A549 treated with CORT108297 at 1 μM for 4 hours (cell line): ENCODE measurements around the gene FAM228A. TPM values are rescaled to one million over a fixed set of nuclear protein-coding genes. Genes with fewer than 3 reads are reported as not detected.

Experiments used
- total RNA-seq: library from RNA; stranded (reverse); fragments of 200-300 nt; extraction: Qiagen RNA extraction; gene quantifications from 5 replicates; pipeline ENCODE4 v1.2.3, GENCODE V29; 2022

FAM228A gene
- not detected in 5 replicates for total RNA-seq

GRCh38 chr2:24174851-24175277, at the start of gene FAM228A:
Gene FAM228A (plus strand): TSS chr2:24175053. CDS start chr2:24175481, 428 bp downstream.

Other genes starting within 250 kb of the FAM228A start
- gene ATAD2B, start 247.9 kb upstream of the FAM228A start, total RNA-seq: 5.2 to 7.8 TPM (median 6.8 TPM) in 5 replicates
- gene UBXN2A, start 234.6 kb upstream of the FAM228A start, total RNA-seq: 18.2 to 23.2 TPM (median 19.8 TPM) in 5 replicates
- gene MFSD2B, start 165.0 kb upstream of the FAM228A start, total RNA-seq: 0.11 to 0.44 TPM (median 0.22 TPM) in 5 replicates
- gene WDCP, start 127.7 kb upstream of the FAM228A start, total RNA-seq: 11.8 to 14.8 TPM (median 12.3 TPM) in 5 replicates
- 8.7 to 11.7 TPM (median 9.8 TPM) in 5 replicates for gene FKBP1B, start 125.3 kb upstream of the FAM228A start, total RNA-seq
- gene SF3B6, start 98.7 kb upstream of the FAM228A start, total RNA-seq: 157 to 224 TPM (median 168 TPM) in 5 replicates
- 173 to 230 TPM (median 191 TPM) in 5 replicates for gene TP53I3, start 90.2 kb upstream of the FAM228A start, total RNA-seq
- 0.77 to 1.9 TPM (median 1.2 TPM) in 5 replicates for gene PFN4, start 51.7 kb upstream of the FAM228A start, total RNA-seq
- gene FAM228B, start 51.6 kb upstream of the FAM228A start, total RNA-seq: 1.3 to 3.1 TPM (median 2.1 TPM) in 5 replicates
- gene ITSN2, start 185.5 kb downstream of the FAM228A start, total RNA-seq: 16.2 to 23.6 TPM (median 21.8 TPM) in 5 replicates